Transverse colon (tissue), 4 donors: ENCODE measurements around the gene TFAM. TPM values are rescaled to one million over a fixed set of nuclear protein-coding genes. Genes with fewer than 3 reads are reported as not detected.

Source experiments
- DNase-seq: peaks from one replicate; pipeline ENCODE4 v3.0.0-alpha.2; 2019
- H3K27ac ChIP-seq, 4 donors: fragments of 200-600 bp; sonication (generic); 2 replicates each; pipeline ENCODE4 v1.5.1; 2016 to 2018; ENCODE audit warnings: inconsistent platforms in 4 of 4
- H3K27me3 ChIP-seq: fragments of 200-600 bp; sonication (generic); 2 replicates; pipeline ENCODE4 v1.5.1; 2017; ENCODE audit warnings: inconsistent platforms
- H3K36me3 ChIP-seq, 4 donors: fragments of 200-600 bp; sonication (generic); 2 replicates each; pipeline ENCODE4 v1.5.1; 2017 to 2019; ENCODE audit warnings: inconsistent platforms in 4 of 4
- H3K4me1 ChIP-seq, 4 donors: fragments of 200-600 bp; sonication (generic); 2 replicates each; pipeline ENCODE4 v1.5.1; 2017 to 2020; ENCODE audit warnings: inconsistent platforms in 4 of 4
- H3K4me3 ChIP-seq, 4 donors: fragments of 200-600 bp; sonication (generic); 1 replicate in 1 of 4; 2 replicates in 3 of 4; pipeline versions ENCODE4 v1.5.1 to v1.6.1; 2017 to 2019; ENCODE audit warnings: inconsistent platforms in 4 of 4
- H3K9me3 ChIP-seq, 2 donors: fragments of 200-600 bp; sonication (generic); 2 replicates each; pipeline ENCODE4 v1.5.1; 2017 to 2019; ENCODE audit warnings: inconsistent platforms in 2 of 2
- CTCF ChIP-seq, 5 experiments: fragments of 200-600 bp in 3 of 5; fragments of 450-650 bp in 2 of 5; sonication (generic) in 3 of 5; IDR thresholded peaks; 1 replicate in 2 of 5; 2 replicates in 3 of 5; pipeline ENCODE4 v1.5.1; 2016 to 2017; ENCODE audit warnings: antibody characterized with exemption in 5 of 5, inconsistent platforms in 3 of 5, mild to moderate bottlenecking in 2 of 5, moderate library complexity in 1 of 5
- EP300 ChIP-seq: sonication (generic); formaldehyde crosslinking; IDR thresholded peaks from one replicate; pipeline ENCODE4 v1.6.1; 2017; ENCODE audit warnings: antibody characterized with exemption, low read depth
- POLR2A ChIP-seq: fragments of 450-650 bp; IDR thresholded peaks from one replicate; pipeline ENCODE4 v1.6.1; 2016; ENCODE audit warnings: antibody characterized with exemption, mild to moderate bottlenecking, moderate library complexity
- POLR2AphosphoS5 ChIP-seq, 3 donors: sonication (generic); formaldehyde crosslinking; IDR thresholded peaks; one replicate each; pipeline ENCODE4 v1.6.1; 2016; ENCODE audit warnings: antibody characterized with exemption in 3 of 3
- WGBS, 2 donors: methylation state at CpG; one replicate each; pipeline ENCODE4 v1.1.5; 2018; ENCODE audit warnings: low coverage in 1 of 2; 5-methylcytosine and 5-hydroxymethylcytosine counted together
- in situ Hi-C, 4 donors: fragments of 200-750 bp; cut with MboI; loops; one replicate each; pipeline versions ENCODE4 v1.15.0 to v1.15.1; 2017; ENCODE audit warnings: low sequenced_read_pairs in 3 of 4, low pct_ligation_motif_present in 1 of 4, low pct_unique_long_range_greater_than_20kb in 1 of 4
- intact Hi-C: fragments of 100-400 bp; cut with DNase I; formaldehyde crosslinking; loops from one replicate; pipeline ENCODE4 v1.15.1; 2023; ENCODE audit warnings: low total_unique reads
- total RNA-seq, 4 donors: library from RNA; depleted of rRNA; stranded (reverse); fragments of >200 nt; gene quantifications; one replicate each; pipeline ENCODE4 v1.1.0, GENCODE V29; 2016

The TFAM gene
- total RNA-seq, 4 donors from 2014 or later = 2.2 to 35.2 (median 15.9) TPM

- Histone ChIP-seq H3K27me3 (no peaks in the 10 kb centered on the region), H3K4me3 (no peak overlapping the region), H3K36me3 (no peaks in the 10 kb centered on the region), H3K9me3 (no peaks in the 10 kb centered on the region), H3K4me1 (peaks cover 0 to 10% (median 0%) of the 10 kb centered on the region in 4 donors), H3K27ac (no peak overlapping the region)
- DNase-seq = no peak
- TF ChIP-seq CTCF (IDR thresholded peaks at IDR 0.05) (no peak), POLR2AphosphoS5 (IDR thresholded peaks at IDR 0.05) (no peak), EP300 (no peak), POLR2A (no peak)
- in situ Hi-C loops (no loop called here), intact Hi-C loops (no loop called here)
- WGBS, 2 donors = 70 to 71% methylated on average over 1 of the region's 1 CpG
Measured at GRCh38 chr10:58438986-58439385, 53.8 kb downstream of the TFAM start.

- WGBS, 2 donors = 85 to 87% methylated on average over 4 to 5 of the region's 5 CpGs
- H3K36me3 ChIP-seq = no peaks in the 10 kb centered on the region
- TF ChIP-seq POLR2AphosphoS5 (IDR thresholded peaks at IDR 0.05) (no peak), CTCF (IDR thresholded peaks at IDR 0.05) (no peak), EP300 (no peak), POLR2A (no peak)
Measured at GRCh38 chr10:58439632-58440364, 54.6 kb downstream of the TFAM start.

GRCh38 chr10:58440484-58440883, 55.3 kb downstream of the TFAM start:
- peaks cover 0 to 8% (median 0%) of the 10 kb centered on the region in 4 donors for H3K4me1 ChIP-seq
- H3K9me3 ChIP-seq = no peaks in the 10 kb centered on the region
- no peak overlapping the region for H3K4me3 ChIP-seq
- H3K27ac ChIP-seq = no peak overlapping the region
- H3K36me3 ChIP-seq = no peaks in the 10 kb centered on the region
- no peaks in the 10 kb centered on the region for H3K27me3 ChIP-seq
- in situ Hi-C loops = no loop called here
- 0 to 87% methylated on average over 1 of the region's 1 CpG for WGBS, 2 donors
- intact Hi-C loops = no loop called here
- DNase-seq = no peak
- no peak for TF ChIP-seq POLR2AphosphoS5 (IDR thresholded peaks at IDR 0.05)
- TF ChIP-seq CTCF (IDR thresholded peaks at IDR 0.05) = no peak
- no peak for TF ChIP-seq EP300
- no peak for TF ChIP-seq POLR2A

More at GRCh38 chr10:58439632-58440364, 54.6 kb downstream of the TFAM start:
- in situ Hi-C loops = no loop called here
- intact Hi-C loops = no loop called here
- Histone ChIP-seq H3K9me3 (no peaks in the 10 kb centered on the region), H3K27ac (no peak overlapping the region), H3K27me3 (no peaks in the 10 kb centered on the region), H3K4me3 (no peak overlapping the region), H3K4me1 (peaks cover 0 to 10% (median 0%) of the 10 kb centered on the region in 4 donors)
- DNase-seq = no peak

DNA sequence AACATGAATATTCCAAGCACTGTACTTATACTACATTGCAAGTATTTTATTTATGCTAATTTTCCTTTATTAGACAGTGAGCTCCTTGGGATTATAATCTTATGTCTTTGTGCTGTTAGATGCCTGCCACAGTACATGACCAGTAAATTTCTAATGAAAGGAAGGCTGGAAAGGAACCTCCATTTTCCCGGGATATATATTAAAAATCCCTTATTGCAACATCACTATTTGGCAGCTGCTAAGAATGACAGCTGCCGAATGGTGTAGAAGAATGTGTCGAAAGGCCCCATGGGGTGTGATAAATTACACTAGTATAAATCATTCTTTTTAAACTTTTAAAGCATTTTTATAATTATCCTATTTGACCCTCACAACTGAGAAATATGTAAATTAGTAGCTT, 59.1 kb downstream of the TFAM start:
- no peaks in the 10 kb centered on the region for H3K36me3 ChIP-seq

More for the DNA sequence above, 59.1 kb downstream of the TFAM start:
- H3K9me3 ChIP-seq = no peaks in the 10 kb centered on the region
- TF ChIP-seq CTCF (IDR thresholded peaks at IDR 0.05) = no peak
- TF ChIP-seq EP300 = no peak
- no peak for TF ChIP-seq POLR2AphosphoS5 (IDR thresholded peaks at IDR 0.05)
- no peak for TF ChIP-seq POLR2A
- in situ Hi-C loops = no loop called here
- intact Hi-C loops = no loop called here
- H3K27me3 ChIP-seq = no peaks in the 10 kb centered on the region
- no peak overlapping the region for H3K27ac ChIP-seq
- no peak overlapping the region for H3K4me3 ChIP-seq
- no peaks in the 10 kb centered on the region for H3K4me1 ChIP-seq
- 59 to 75% methylated on average over 3 of the region's 3 CpGs for WGBS, 2 donors
- DNase-seq = no peak
